Ishikawa (cell line): ENCODE results near the gene SMCO4.

Experiments
- CEBPB ChIP-seq: IDR thresholded peaks from 2 replicates; pipeline ENCODE4 v1.6.1; 2012
- CREB1 ChIP-seq: IDR thresholded peaks from 2 replicates; pipeline ENCODE4 v1.6.1; 2012; ENCODE audit warnings: low read depth
- EGR1 ChIP-seq: IDR thresholded peaks from 2 replicates; pipeline ENCODE4 v1.6.1; 2012
- EP300 ChIP-seq: IDR thresholded peaks from 2 replicates; pipeline ENCODE4 v1.6.1; 2012; ENCODE audit warnings: borderline replicate concordance
- FOXM1 ChIP-seq: IDR thresholded peaks from 2 replicates; pipeline ENCODE4 v1.6.1; 2012; ENCODE audit warnings: low read depth, borderline replicate concordance
- NFIC ChIP-seq: IDR thresholded peaks from 2 replicates; pipeline ENCODE4 v1.6.1; 2012
- RAD21 ChIP-seq: IDR thresholded peaks from 2 replicates; pipeline ENCODE4 v1.6.1; 2012; ENCODE audit warnings: low read depth
- TAF1 ChIP-seq: IDR thresholded peaks from 2 replicates; pipeline ENCODE4 v1.6.1; 2012; ENCODE audit warnings: low read depth, mild to moderate bottlenecking
- TCF12 ChIP-seq: IDR thresholded peaks from 2 replicates; pipeline ENCODE4 v1.6.1; 2012; ENCODE audit warnings: low read depth
- TEAD4 ChIP-seq: IDR thresholded peaks from 2 replicates; pipeline ENCODE4 v1.6.1; 2012
- YY1 ChIP-seq: IDR thresholded peaks from 2 replicates; pipeline ENCODE4 v1.6.1; 2012; ENCODE audit warnings: low read depth
- ZBTB7A ChIP-seq: IDR thresholded peaks from 2 replicates; pipeline ENCODE4 v1.6.1; 2012; ENCODE audit warnings: low read depth
- TF ChIP-seq, protein P1 (sequence below): IDR thresholded peaks from 2 replicates; pipeline ENCODE4 v1.6.1; 2012
- TF ChIP-seq, protein P2 (sequence below): IDR thresholded peaks from 2 replicates; pipeline ENCODE4 v1.6.1; 2012; ENCODE audit warnings: low read depth, mild to moderate bottlenecking
- TF ChIP-seq, protein P3 (sequence below): IDR thresholded peaks from 2 replicates; pipeline ENCODE4 v1.6.1; 2012

Gene SMCO4

DNA sequence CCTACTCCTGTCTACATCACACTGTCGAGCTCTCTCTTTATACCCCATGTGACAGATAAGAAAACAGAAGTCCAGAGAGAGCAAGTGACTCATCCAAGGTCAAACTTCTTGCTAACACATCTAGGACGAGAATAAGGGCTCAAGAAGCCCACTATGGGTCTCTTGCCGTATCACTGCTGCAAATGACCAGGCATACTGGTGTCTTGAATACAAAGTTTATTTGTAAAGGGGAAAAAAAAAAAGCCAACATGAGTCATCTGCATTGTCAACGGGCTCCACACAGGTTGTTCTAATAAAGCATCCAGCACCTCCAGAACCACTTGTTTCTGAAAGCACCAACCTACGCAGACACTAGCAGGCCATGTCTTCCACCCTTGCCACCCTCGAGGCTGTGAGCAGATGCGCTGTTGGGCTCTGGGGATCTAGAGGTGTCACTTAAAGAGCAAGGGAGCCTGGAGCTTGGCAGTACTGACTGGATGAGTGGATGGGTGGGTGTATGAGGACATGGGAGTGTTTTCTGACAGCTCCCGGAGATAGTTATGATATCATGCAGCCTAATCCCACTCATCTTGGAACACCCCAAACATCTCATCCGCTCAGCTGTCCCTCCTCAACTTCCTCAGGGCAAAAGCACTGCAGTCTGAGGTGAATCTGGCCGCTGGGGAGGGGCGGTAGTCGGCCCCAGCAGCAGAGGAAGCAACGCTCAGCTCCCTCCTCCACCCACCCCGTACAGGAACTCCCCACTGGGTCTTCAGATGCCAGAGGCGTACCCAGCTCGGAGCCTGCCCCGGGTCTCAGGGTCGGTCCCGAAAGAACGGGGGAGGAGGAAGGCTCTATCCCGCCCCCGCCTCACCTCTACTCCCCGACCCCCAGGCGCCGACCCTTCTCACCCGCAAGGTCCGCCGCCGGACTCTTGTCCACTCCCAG, 1.0 kb downstream of the SMCO4 start:
- TF ChIP-seq TCF12 (no peak), ZBTB7A (peak; percentile 70)

DNA sequence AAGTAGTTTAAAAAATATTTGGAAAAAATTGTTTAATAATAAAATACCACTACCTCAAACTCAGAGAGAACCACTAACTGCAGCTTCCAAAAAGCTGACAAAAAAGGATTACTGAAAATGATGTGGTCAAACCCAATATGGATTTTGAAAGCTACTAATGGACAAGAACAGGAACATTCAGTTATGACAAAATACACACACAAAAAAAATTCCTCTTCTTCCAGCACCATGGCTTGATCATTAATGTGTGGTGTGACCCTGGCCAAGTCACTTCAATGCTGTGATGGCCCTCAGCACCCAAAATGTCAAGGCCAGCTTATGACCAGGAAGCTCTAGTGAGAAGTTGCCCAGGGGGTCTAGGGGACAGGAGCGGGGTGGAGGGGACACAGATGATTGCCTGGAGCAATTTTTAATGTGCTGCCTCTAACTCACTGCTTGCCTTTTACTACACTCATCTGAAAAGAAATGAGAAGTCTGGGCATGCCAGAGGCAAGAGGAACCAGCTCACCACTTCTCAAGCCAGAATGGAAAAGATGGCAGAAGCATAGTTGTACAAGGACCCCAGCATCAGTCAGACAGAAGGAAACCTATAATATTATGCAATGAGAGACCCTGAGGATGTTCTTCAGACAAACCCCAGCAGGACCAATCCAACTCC, 2.2 kb downstream of the SMCO4 start:
- no peak for TF ChIP-seq EGR1
- TF ChIP-seq, protein P1, sequence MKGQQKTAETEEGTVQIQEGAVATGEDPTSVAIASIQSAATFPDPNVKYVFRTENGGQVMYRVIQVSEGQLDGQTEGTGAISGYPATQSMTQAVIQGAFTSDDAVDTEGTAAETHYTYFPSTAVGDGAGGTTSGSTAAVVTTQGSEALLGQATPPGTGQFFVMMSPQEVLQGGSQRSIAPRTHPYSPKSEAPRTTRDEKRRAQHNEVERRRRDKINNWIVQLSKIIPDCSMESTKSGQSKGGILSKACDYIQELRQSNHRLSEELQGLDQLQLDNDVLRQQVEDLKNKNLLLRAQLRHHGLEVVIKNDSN, result no peak

DNA sequence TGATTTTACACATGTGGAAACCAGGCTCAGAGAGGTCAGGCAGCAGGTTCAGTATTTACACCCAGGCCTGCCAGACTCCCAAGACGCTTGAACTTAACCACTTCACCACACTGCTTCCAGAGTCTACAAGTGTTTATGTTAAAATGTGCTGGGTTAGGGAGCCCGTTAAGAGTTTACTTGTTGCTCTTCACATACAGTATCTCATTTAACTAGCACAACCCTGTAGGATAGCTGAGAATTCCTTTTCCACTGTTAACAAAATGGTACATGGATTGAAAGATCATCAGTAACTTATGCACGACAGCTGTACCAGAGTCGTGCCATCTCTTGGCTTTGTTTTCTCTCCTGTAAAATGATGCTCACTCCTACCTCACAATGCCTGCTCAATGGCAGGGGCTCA, 2.9 kb downstream of the SMCO4 start:
- TF ChIP-seq EGR1 (no peak), ZBTB7A (no peak), TAF1 (no peak), CEBPB (no peak), TCF12 (no peak), TEAD4 (no peak), RAD21 (no peak), EP300 (no peak)
- TF ChIP-seq, protein P2, sequence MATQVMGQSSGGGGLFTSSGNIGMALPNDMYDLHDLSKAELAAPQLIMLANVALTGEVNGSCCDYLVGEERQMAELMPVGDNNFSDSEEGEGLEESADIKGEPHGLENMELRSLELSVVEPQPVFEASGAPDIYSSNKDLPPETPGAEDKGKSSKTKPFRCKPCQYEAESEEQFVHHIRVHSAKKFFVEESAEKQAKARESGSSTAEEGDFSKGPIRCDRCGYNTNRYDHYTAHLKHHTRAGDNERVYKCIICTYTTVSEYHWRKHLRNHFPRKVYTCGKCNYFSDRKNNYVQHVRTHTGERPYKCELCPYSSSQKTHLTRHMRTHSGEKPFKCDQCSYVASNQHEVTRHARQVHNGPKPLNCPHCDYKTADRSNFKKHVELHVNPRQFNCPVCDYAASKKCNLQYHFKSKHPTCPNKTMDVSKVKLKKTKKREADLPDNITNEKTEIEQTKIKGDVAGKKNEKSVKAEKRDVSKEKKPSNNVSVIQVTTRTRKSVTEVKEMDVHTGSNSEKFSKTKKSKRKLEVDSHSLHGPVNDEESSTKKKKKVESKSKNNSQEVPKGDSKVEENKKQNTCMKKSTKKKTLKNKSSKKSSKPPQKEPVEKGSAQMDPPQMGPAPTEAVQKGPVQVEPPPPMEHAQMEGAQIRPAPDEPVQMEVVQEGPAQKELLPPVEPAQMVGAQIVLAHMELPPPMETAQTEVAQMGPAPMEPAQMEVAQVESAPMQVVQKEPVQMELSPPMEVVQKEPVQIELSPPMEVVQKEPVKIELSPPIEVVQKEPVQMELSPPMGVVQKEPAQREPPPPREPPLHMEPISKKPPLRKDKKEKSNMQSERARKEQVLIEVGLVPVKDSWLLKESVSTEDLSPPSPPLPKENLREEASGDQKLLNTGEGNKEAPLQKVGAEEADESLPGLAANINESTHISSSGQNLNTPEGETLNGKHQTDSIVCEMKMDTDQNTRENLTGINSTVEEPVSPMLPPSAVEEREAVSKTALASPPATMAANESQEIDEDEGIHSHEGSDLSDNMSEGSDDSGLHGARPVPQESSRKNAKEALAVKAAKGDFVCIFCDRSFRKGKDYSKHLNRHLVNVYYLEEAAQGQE, result no peak
- TF ChIP-seq, protein P3, sequence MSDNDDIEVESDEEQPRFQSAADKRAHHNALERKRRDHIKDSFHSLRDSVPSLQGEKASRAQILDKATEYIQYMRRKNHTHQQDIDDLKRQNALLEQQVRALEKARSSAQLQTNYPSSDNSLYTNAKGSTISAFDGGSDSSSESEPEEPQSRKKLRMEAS, result no peak

DNA sequence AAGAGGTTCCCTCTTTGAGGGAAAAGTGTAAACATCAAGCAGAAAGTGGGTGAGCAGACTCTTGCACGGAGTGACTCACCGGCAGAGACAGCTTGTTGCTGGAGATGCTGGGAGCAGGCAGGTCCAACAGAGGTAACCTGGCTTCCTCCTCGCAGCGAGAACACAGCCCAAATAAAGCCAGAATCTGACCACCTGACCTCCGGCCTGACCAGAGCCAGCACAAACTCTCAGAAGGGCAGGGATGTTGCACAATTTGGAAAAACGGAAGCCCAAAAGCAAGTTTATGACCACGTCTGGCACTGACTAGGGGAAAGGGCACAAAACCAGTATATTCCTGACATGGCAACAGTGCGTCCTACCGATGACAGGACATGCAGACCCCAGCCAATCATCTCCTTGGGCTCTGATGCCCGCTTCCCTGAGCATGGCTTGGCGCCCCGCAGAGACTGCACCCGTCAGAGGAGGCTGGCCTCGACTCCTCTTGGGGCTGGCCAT, 5.4 kb downstream of the SMCO4 start:
- TF ChIP-seq CEBPB (no peak), CREB1 (no peak), YY1 (no peak), EP300 (no peak), TCF12 (no peak)

DNA sequence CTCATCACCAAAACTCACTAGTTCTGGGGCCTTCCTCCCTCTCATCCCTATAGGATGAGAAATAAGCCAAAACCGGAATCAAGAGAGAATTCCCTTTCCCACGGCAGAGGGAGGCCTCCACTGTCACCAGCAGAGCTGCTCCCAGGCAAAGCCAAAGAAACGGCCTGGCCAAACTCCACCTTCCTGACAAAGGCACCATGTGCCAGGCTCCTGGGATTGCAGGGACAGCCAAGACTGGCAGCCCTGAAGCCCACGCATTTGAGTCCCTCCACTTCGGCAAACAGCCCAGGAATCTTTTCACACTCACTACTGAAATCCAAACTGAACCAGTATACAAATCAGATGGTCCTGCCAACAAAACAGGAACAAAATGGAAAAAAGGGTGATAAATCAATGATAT, 6.1 kb downstream of the SMCO4 start:
- no peak for TF ChIP-seq CEBPB
- TF ChIP-seq CREB1, result no peak
- TF ChIP-seq TEAD4, result no peak
- TF ChIP-seq, protein P1, result no peak
- no peak for TF ChIP-seq TCF12
- TF ChIP-seq, protein P3, result no peak
- TF ChIP-seq ZBTB7A, result no peak
- no peak for TF ChIP-seq YY1
- TF ChIP-seq EP300, result no peak
- TF ChIP-seq TAF1, result no peak
- TF ChIP-seq NFIC, result no peak
- TF ChIP-seq, protein P2, result no peak
- TF ChIP-seq FOXM1, result no peak
- no peak for TF ChIP-seq EGR1
- TF ChIP-seq RAD21, result no peak

DNA sequence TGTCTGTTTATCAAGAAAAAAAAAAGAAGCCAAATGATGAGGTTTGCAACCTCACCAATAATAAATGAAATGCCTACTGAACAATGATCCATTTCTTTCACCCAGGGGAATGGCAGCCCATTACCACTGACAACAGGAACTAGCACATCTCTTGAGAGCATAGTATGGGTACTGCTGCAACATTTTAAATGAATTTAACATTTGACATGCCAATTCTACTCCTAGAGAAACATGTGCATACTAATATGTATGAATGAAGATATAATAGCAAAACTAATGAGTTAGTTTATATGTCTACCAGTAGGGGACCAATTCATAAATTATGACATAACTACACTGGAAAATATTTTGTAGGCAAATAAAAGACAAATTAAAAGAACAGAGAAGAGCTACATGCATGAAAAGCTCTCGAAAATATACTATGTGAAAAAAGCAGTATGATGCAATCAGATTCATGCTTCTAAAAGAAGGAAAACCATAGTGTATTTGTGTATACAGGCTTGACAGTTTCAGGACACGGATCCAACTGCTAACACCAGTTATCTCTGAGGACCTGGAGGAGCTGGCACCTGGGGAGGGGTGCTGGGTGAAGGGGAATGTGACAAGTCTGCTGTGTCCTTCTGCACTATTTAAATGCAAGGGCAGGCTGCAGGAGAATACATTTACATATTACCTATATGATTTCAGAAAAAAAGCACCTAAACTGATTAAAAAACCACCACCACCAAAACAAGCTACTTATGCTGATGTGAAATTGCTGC, 6.9 kb downstream of the SMCO4 start:
- TF ChIP-seq, protein P3, result no peak
- TF ChIP-seq ZBTB7A, result no peak
- TF ChIP-seq EP300, result no peak
- TF ChIP-seq RAD21, result no peak
- TF ChIP-seq, protein P2, result no peak
- TF ChIP-seq TCF12, result no peak
- TF ChIP-seq, protein P1, result no peak
- TF ChIP-seq CEBPB, result no peak
- no peak for TF ChIP-seq TEAD4
- TF ChIP-seq EGR1, result no peak
- TF ChIP-seq FOXM1, result no peak
- TF ChIP-seq YY1, result no peak
- TF ChIP-seq CREB1, result no peak
- no peak for TF ChIP-seq TAF1
- TF ChIP-seq NFIC, result no peak
